Measurements from ENCODE around the gene GPBAR1. TPM values are rescaled to one million over a fixed set of nuclear protein-coding genes. Genes with fewer than 3 reads are reported as not detected.

GPBAR1 gene
- total and polyA plus RNA-seq, 2 of the 8 experiments (the other 6 are each of a cell fraction or from before 2014, with no cell fraction given): 0.32 to 0.59 TPM

GRCh38 chr2:218281449-218281848 is 20.6 kb downstream of the GPBAR1 start (continued):
- no peak for TF ChIP-seq NRF1 (IDR thresholded peaks at IDR 0.05; ENCODE audit: low read depth, low read length)
- TF ChIP-seq SIN3A (conservative IDR thresholded peaks at IDR 0.05 in 1 of 2, IDR thresholded peaks at IDR 0.05 in 1 of 2; ENCODE audit: low read depth in 1 of 2, low read length in 2 of 2): no peak
- TF ChIP-seq SUZ12 (IDR thresholded peaks at IDR 0.05; ENCODE audit: low read length): no peak
- TF ChIP-seq KDM4A (IDR thresholded peaks at IDR 0.05; ENCODE audit: low read depth, low read length, severe bottlenecking): no peak
- no peak for TF ChIP-seq MAX (IDR thresholded peaks at IDR 0.05)
- TF ChIP-seq USF2 (IDR thresholded peaks at IDR 0.05; ENCODE audit: low read length): no peak
